ENCODE measurements around the gene TMEM222.

TMEM222 gene

GRCh38 chr1:27331922-27332321 is 10.0 kb downstream of the TMEM222 start:
- Histone ChIP-seq H3K27ac (ENCODE audit: low read depth, low read length) (no peak overlapping the region), H3K4me2 (ENCODE audit: low read length) (no peak overlapping the region), H3K27me3 (ENCODE audit: control insufficient read depth, low read length) (no peaks in the 10 kb centered on the region), H4K20me1 (ENCODE audit: control insufficient read depth, insufficient read depth, low read depth, low read length) (no peaks in the 10 kb centered on the region), H3K36me3 (ENCODE audit: control insufficient read depth, low read length) (peaks cover 54% of the 10 kb centered on the region), H3F3A (ENCODE audit: control insufficient read depth, insufficient read depth) (no peaks in the 10 kb centered on the region), H3K9me2 (replicated peaks; ENCODE audit: control insufficient read depth, low read length) (no peaks in the 10 kb centered on the region), H3K79me2 (ENCODE audit: control insufficient read depth, low read length) (peaks cover 35% of the 10 kb centered on the region), H3K4me1 (ENCODE audit: control insufficient read depth, low read length) (peaks cover 9% of the 10 kb centered on the region), H3K4me3 (ENCODE audit: low read length) (no peak overlapping the region), H3K9me3 (ENCODE audit: control insufficient read depth, insufficient read depth, low read length) (no peaks in the 10 kb centered on the region)
- no peak for TF ChIP-seq CTCF (IDR thresholded peaks at IDR 0.05; ENCODE audit: low read depth, low read length, poor library complexity, severe bottlenecking)

DNA sequence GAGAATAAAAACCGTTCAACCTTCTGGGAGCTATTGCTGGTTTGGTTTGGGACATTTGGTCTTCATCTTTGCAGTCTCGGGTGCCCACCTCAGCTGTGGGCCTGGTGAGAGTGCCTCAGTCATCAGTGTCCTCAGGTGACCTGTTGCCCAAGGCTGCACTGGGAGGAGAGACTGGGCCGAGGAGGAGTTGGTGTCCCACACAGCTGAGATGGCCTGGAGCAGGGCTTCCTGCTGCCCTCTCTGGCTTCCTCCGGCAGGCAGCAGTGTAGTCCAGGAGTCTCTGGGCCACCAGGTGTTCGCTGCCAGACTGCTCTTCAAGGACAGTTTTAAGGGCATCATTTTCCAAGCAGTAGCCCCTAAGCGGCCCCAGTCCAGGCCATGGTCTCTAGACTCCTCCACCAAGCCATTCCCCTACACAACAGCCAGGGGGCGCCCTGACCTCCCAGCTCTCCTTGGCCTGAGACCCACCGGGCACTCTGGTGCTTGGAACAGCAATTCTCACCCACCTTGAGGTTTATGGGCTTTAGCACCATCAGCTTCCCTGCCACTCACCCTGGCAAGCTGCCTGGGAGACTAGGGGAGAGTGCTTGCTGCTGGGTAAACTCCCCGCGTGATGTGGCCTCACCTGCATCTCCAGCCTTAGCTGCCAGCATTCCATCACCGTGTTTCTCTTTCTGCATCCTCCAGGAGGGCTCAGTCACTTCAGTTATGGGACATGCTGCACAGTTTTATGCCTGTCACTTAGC is 10.7 kb downstream of the TMEM222 start:
- no peaks in the 10 kb centered on the region for H3K9me2 ChIP-seq (replicated peaks; ENCODE audit: control insufficient read depth, low read length)
- no peaks in the 10 kb centered on the region for H3F3A ChIP-seq (ENCODE audit: control insufficient read depth, insufficient read depth)
- no peaks in the 10 kb centered on the region for H4K20me1 ChIP-seq (ENCODE audit: control insufficient read depth, insufficient read depth, low read depth, low read length)
- H3K27me3 ChIP-seq (ENCODE audit: control insufficient read depth, low read length): no peaks in the 10 kb centered on the region
- peaks cover 28% of the 10 kb centered on the region for H3K79me2 ChIP-seq (ENCODE audit: control insufficient read depth, low read length)
- TF ChIP-seq EZH2phosphoT487 (IDR thresholded peaks at IDR 0.05; ENCODE audit: borderline replicate concordance, low read length): no peak
- TF ChIP-seq CTCF (IDR thresholded peaks at IDR 0.05; ENCODE audit: low read depth, low read length, poor library complexity, severe bottlenecking): peak; percentile 96
- H3K4me2 ChIP-seq (ENCODE audit: low read length): no peak overlapping the region
- H3K36me3 ChIP-seq (ENCODE audit: control insufficient read depth, low read length): peaks cover 52% of the 10 kb centered on the region
- no peaks in the 10 kb centered on the region for H3K9me3 ChIP-seq (ENCODE audit: control insufficient read depth, insufficient read depth, low read length)
- peaks cover 9% of the 10 kb centered on the region for H3K4me1 ChIP-seq (ENCODE audit: control insufficient read depth, low read length)
- H3K4me3 ChIP-seq (ENCODE audit: low read length): no peak overlapping the region
- H3K27ac ChIP-seq (ENCODE audit: low read depth, low read length): no peak overlapping the region

- Histone ChIP-seq H3K9me3 (ENCODE audit: control insufficient read depth, insufficient read depth, low read length) (no peaks in the 10 kb centered on the region), H3K4me1 (ENCODE audit: control insufficient read depth, low read length) (peaks cover 5% of the 10 kb centered on the region), H3K27ac (ENCODE audit: low read depth, low read length) (no peak overlapping the region), H3K4me3 (ENCODE audit: low read length) (no peak overlapping the region), H3F3A (ENCODE audit: control insufficient read depth, insufficient read depth) (no peaks in the 10 kb centered on the region), H3K36me3 (ENCODE audit: control insufficient read depth, low read length) (peaks cover 50% of the 10 kb centered on the region), H3K27me3 (ENCODE audit: control insufficient read depth, low read length) (no peaks in the 10 kb centered on the region), H4K20me1 (ENCODE audit: control insufficient read depth, insufficient read depth, low read depth, low read length) (no peaks in the 10 kb centered on the region), H3K9me2 (replicated peaks; ENCODE audit: control insufficient read depth, low read length) (no peaks in the 10 kb centered on the region), H3K4me2 (ENCODE audit: low read length) (no peak overlapping the region), H3K79me2 (ENCODE audit: control insufficient read depth, low read length) (peaks cover 17% of the 10 kb centered on the region)
- no peak for TF ChIP-seq EZH2phosphoT487 (IDR thresholded peaks at IDR 0.05; ENCODE audit: borderline replicate concordance, low read length)
- TF ChIP-seq CTCF (IDR thresholded peaks at IDR 0.05; ENCODE audit: low read depth, low read length, poor library complexity, severe bottlenecking): no peak
These were observed 11.8 kb downstream of the TMEM222 start for GRCh38 chr1:27333717-27334279.

Data from DOHH2 (cell line).